Stimulated activated CD4-positive, alpha-beta T cell treated with anti-CD3 and anti-CD28 coated beads, Interleukin-4, amount 100 ng/mL, for 24 hours (primary cell): ENCODE measurements around the gene MEGF6.

Source experiments
- DNase-seq: peaks from one replicate; pipeline ENCODE4 v3.0.0-alpha.2; 2020

MEGF6 gene

DNA sequence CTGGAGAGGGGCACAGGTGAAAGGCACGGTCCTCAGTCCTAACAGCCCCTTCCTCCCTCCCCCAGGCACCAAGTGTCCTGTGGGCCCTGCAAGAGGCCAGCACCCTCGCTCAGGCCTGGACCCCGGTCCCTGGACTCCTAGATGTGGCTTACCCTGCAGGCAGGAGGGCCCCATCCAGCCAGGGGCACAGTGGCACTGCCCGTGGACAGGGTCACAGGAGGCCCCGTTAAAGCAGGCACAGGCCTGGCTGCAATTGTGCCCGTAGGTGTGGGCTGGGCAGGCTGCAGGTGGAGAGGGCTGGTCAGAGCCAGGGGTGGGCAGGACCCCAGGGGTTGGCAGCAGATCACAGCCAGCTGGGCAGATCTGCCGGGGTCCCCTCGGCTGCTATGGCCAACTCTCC, 112.3 kb downstream of the MEGF6 start:
- DNase-seq, result no peak

DNA sequence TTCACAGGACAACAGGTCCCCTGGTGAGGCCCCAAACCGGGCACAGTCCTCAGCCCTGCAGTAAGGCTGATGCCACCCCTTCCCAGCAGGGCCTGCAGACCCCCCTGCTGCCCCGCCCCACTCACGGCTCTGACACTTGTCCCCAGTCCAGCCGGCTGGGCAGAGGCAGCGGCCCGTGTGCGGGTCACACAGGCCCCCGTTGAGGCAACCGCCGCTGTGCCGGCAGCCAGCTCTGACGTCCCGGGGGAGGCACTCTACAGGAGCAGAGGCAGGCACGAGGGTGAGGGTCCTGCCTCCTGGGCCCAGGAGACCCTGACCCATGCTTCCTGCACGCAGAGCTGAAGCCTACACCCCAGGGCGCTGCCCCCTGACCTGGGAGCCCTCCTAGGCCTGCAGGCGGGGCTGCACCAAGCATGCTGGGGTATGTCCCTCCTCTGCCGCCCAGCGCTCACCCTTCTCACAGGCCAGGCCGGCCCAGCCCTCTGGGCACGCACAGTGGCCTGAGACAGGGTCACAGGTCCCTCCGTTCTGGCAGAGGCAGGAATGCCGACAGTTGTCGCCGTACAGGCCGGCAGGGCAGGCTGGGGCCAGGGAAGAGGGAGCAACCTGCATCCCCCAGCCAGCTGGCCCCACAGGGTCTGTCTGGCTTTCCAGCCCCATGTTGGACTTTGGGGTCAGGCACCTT, 112.9 kb downstream of the MEGF6 start:
- DNase-seq, result no peak

GRCh38 chr1:3497521-3497920, 113.8 kb downstream of the MEGF6 start:
- DNase-seq, result no peak

DNA sequence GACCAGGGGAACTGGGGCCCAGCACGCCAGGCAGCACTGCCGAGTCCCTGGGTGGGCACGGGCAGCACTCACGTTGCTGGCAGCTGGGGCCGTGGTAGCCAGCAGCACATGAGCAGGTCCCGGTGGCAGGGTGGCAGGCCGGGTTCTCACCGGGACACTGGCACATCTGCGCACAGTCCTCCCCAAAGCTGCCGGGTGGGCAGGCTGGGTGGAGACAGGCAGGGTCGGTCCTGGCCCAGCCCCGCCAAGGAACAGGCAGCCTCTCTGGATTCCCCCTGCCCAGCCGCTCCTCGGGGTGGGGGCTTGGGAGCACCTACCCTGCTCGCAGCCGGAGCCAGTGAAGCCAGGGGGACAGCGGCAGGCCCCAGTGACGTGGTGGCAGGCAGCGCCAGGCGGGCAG, 114.4 kb downstream of the MEGF6 start:
- DNase-seq, result no peak

DNA sequence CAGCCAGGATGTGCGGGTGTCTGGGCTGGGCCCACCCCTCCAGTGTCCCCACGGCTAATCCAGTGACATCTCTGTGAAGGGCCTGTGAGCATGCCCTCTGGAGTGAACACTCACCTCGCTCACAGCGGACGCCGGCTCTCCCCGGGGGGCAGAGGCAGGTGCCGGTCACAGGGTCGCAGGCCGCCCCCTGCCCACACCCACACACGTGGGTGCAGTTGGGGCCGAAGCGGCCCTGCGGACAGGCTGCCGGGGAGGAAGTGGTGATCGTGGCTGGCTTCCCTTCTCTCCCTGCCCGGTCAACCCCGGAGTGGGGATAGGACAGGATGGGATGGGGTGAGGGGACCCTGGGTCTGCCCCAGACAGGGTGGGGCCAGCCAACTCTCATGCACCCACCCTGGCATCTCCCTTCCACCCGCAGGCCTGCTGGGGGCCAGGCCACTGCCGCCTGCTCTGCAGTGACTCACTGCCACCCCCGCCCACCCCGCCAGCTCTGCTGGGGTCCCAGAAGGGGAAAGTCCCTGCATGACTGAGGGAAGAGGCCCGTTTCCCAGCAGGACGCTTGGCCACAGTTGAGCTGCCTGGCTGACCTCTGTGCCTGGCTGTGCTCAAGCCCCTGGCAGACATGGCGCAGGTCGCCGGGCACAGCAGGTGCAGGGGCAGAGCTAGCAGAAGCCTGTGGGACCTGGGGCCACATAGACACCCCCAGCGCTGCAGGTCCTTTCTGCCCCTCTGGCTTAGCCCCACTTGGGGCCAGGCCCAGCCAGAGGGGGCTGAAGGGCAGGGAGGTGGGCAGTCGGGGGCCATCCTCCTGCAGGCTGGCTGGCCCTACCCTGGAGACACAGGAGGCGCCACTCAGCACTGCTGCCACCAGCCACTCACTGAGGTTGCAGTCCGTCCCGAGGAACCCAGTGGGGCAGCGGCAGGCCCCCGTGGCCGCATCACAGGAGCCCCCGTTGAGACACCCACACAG, 115.2 kb downstream of the MEGF6 start:
- no peak for DNase-seq

GRCh38 chr1:3494321-3495308, 116.7 kb downstream of the MEGF6 start:
- DNase-seq, result no peak

GRCh38 chr1:3492545-3493246, 118.6 kb downstream of the MEGF6 start:
- DNase-seq, result no peak

DNA sequence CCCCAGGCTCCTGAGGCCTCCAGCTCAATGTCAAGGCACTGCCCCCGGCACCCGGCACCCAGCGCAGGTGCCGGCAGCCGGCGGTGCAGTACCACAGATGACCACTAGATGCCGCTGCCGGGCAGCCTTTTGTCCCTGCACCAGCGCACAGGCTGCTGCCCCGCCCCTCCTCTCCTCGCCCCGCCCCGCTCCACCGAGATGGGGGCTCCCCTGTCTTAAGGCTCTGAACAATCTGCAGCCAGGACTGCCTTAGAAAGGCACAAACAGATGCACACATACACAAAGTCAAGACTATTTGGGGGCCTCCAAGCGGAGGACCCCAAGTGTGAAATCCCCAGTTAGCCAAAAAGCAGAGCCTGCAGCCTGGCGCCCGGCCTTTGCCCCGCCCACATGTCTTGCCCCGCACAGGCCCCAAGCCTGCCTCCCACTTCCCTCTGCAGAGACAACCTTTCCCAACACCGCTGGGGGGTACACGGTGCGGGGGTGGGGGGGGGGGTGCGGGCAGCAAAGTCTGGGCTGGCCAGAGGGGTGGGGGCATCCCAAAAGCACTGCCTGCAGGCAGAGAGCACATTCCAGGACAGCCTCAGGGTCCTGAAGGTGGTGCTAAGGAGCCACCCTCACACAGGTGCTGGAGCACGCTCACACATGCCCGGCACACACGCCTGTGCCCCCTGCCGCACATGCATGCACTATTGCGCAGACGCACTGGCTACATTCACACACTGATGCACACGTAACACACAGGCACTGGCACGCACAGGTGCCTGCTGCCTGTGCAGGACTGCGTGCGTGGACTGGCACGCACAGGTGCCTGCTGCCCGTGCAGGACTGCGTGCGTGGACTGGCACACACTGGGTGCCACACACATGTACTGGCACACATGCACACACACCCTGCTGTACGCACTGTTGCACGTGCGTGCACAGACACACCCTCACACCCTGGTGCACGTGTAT, 119.7 kb downstream of the MEGF6 start:
- DNase-seq, result peak; percentile 87

DNA sequence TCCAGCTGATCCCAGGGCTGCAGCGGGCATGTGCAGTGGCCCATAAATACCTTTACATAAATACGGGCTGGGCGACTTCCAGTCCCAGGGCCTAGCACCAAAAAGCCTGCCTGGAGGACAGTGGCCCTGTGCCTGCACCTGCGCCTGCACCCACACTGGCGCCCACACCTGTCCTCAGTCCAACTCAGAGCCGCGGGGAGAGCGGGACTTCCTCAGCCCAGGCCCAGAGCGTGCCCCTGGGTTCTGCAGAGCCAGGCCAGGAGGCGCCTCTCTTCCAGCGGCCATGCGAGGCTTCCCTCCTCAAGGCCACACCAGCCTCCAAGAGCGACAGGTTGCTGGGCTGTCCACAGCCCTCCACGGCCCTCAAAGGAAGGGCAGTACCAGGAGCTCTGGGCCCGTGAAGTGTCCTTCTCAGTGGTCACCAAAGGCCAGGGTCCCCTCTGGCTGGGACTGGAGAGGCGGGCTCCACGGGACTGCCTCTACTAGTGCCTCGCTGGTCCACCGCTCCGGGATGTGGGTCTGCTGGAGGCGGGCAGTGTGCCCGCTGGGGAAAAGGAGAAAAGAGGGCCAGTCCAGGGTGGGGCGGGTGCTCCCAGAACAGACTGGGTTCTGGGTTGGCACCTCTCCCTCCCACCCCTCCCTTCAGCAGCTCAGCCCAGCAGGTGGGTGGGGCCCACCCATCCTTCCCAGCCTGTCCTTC, 121.1 kb downstream of the MEGF6 start:
- no peak for DNase-seq

DNA sequence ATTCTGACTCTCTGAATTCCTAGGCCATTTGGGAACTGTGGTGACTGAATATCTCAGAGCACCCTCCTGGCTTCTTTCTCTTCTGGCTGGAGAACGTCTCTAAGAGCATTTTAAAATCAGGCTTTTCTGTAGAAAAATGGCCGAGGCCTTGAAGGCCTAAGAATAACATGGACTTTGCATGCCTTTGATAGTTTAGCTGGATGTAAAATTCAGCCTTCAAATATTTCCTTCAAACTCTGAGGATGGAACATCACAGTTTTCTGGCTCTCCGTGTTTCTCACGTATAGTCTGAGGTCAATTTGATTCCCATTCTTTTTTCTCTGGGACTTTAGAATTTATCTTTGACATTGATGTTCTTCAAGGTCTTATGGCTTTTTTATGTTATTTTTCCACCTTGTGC, 122.9 kb downstream of the MEGF6 start:
- DNase-seq, result no peak

GRCh38 chr1:3485016-3485415, 126.3 kb downstream of the MEGF6 start:
- no peak for DNase-seq

- peak; percentile 41 for DNase-seq
These were observed 127.4 kb downstream of the MEGF6 start for GRCh38 chr1:3483801-3484444.

- no peak for DNase-seq
These were observed 127.9 kb downstream of the MEGF6 start for GRCh38 chr1:3483380-3483779.

GRCh38 chr1:3482378-3482849, 128.9 kb downstream of the MEGF6 start:
- no peak for DNase-seq

DNA sequence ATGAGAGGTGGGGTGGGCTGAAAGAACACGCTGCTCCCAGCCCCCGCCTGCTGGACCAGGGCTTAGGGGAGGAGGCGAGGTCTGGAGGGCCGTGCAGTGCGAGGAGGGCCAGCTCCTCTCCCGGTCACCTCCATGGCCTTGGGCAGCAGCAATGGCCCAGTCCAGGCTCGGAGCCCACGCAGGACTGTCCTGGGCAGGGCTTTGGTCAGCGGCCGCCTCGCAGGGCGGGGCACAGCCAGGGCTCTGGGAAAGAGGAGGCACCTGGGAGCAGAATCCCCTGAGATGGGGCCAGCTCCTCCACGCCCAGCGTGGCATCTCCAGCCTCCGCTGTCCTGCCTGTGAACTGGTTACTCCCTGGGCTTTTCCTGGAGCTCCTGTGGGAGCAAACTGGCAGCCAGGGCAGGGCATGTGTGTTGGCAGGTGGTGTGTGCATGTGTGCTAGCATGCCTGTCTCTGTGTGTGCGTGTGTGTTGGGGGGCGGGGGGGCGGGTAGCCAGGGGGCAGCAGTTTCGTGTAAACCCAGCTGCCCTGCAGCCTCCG, 129.4 kb downstream of the MEGF6 start:
- DNase-seq, result no peak

- DNase-seq, result no peak
These were observed 130.3 kb downstream of the MEGF6 start for GRCh38 chr1:3481046-3481445.

- no peak for DNase-seq
These were observed 131.0 kb downstream of the MEGF6 start for GRCh38 chr1:3480369-3480719.

DNA sequence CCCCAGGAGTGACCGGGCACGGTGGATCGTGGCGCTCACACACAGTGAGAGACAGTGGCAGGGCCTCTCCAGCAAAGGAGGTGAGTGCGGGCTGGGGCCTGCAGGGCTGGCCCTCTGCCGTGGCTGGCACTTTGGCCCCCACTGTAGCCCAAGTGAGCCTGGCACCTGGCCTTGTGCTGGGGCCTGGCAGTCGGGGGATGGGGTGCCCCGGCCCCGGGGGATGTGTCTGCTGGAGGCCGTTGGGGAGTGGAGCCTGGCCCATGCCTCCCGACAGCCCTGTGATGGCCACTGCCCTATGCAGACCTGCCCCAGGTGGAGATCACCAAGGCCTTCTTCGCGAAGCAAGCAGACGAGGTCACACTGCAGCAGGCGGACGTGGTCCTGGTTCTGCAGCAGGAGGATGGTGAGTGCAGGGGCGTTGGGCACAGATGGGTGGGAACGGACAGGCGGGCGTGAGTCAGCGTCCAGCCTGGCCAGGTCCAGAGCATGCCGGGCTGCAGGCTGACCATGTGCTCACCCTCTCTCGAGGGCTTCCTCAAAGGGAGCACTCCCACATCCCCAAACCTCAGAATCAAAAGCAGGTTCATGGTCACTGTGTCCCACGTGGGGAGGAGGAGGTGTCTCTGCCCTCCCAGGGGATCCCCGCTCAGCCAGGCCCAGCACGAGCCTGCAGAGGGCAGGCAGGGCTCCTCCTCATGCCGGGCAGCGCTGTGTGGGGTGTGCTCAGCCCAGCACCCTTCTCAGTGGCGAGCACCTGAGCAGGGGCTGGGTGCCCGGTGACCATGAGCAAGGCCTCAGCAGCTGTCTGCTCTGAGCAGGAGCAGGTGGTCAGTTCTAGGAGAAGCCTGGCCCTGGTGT, 131.6 kb downstream of the MEGF6 start:
- no peak for DNase-seq

- DNase-seq, result no peak
These were observed 133.1 kb downstream of the MEGF6 start for GRCh38 chr1:3478187-3478586.
